GM10266 (cell line): ENCODE measurements around the gene FAS.

ENCODE experiments used
- DNase-seq: peaks from one replicate; pipeline ENCODE4 v3.0.0; 2012; ENCODE audit errors: extremely low spot score
- TF ChIP-seq, protein P1 (sequence below): IDR thresholded peaks from 2 replicates; pipeline ENCODE4 v1.5.1; 2012; ENCODE audit warnings: mild to moderate bottlenecking, low read depth; ENCODE audit not compliant: control insufficient read depth, insufficient read depth; ENCODE audit errors: missing control alignments

FAS gene

GRCh38 chr10:88960802-88961201, 29.8 kb upstream of the FAS start:
- TF ChIP-seq, protein P1, sequence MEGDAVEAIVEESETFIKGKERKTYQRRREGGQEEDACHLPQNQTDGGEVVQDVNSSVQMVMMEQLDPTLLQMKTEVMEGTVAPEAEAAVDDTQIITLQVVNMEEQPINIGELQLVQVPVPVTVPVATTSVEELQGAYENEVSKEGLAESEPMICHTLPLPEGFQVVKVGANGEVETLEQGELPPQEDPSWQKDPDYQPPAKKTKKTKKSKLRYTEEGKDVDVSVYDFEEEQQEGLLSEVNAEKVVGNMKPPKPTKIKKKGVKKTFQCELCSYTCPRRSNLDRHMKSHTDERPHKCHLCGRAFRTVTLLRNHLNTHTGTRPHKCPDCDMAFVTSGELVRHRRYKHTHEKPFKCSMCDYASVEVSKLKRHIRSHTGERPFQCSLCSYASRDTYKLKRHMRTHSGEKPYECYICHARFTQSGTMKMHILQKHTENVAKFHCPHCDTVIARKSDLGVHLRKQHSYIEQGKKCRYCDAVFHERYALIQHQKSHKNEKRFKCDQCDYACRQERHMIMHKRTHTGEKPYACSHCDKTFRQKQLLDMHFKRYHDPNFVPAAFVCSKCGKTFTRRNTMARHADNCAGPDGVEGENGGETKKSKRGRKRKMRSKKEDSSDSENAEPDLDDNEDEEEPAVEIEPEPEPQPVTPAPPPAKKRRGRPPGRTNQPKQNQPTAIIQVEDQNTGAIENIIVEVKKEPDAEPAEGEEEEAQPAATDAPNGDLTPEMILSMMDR, result no peak
- no peak for DNase-seq

GRCh38 chr10:88961266-88961665, 29.3 kb upstream of the FAS start:
- TF ChIP-seq, protein P1, result no peak
- no peak for DNase-seq

- no peak for DNase-seq
- TF ChIP-seq, protein P1, result no peak
Observed at GRCh38 chr10:88962336-88962735, 28.3 kb upstream of the FAS start.

DNA sequence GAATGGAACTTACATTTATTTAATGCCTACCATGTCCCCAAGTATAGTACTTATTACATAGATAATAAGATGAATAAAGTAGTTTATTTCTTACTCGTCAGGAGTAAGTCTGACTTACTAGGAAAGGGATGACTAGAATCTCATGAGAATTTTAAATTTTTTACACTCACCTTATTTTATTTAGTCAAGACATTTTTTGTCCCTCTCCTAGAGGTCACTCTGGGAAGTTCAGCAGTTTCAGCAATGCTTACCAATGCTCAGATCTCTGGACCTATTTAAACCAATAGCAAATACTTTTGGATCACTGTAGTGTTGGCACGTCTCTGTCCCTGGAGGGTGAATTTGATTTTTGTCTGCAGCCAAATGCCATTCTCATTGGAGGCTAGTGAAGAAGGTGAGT, 27.3 kb upstream of the FAS start:
- TF ChIP-seq, protein P1, result no peak

DNA sequence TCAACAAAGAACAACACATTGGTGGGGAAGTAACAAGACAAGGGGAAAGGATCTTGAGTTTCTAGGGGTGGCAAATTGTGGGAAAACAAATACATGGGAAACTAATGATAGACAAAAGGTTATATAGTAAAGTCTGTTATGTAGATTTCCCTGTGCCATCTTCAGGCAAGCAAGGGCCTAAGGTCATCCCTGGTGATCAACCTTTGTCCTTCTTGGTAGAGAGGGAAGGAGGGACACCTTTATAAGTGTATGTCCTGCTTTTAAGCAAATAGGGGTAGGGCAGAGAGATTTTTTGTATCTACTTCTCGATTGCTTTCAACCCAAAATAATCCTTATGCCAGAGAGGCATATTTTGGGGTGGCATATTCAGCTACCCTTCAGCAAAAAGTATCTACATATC, 26.2 kb upstream of the FAS start:
- TF ChIP-seq, protein P1, result no peak
- no peak for DNase-seq

More for the DNA sequence above, 27.3 kb upstream of the FAS start:
- DNase-seq, result no peak

- no peak for DNase-seq
- TF ChIP-seq, protein P1, result no peak
Observed at GRCh38 chr10:88964869-88965415, 25.7 kb upstream of the FAS start.

GRCh38 chr10:88966797-88967196, 23.8 kb upstream of the FAS start:
- TF ChIP-seq, protein P1, result no peak

More at GRCh38 chr10:88966797-88967196, 23.8 kb upstream of the FAS start:
- no peak for DNase-seq
